OCI-LY1 (cell line): Measurements from ENCODE around the gene POLR2C.

Source experiments
- H2AFZ ChIP-seq: fragments of 200-600 bp; sonication (generic), shearing (Covaris generic); 2 replicates; pipeline ENCODE4 v1.6.0; 2014; ENCODE audit warnings: antibody characterized with exemption, mild to moderate bottlenecking, low read length
- H3F3A ChIP-seq: fragments of 200-600 bp; sonication (generic), shearing (Covaris generic); 2 replicates; pipeline ENCODE4 v1.6.0; 2014; ENCODE audit warnings: mild to moderate bottlenecking, antibody characterized with exemption, low read length, moderate library complexity; ENCODE audit not compliant: insufficient read depth
- H3K27ac ChIP-seq: fragments of 200-600 bp; sonication (generic); 2 replicates; pipeline ENCODE4 v1.5.1; 2014; ENCODE audit warnings: low read length, mixed run types, mild to moderate bottlenecking, low read depth; ENCODE audit not compliant: poor library complexity, severe bottlenecking
- H3K27me3 ChIP-seq: fragments of 200-600 bp; sonication (generic); 2 replicates; pipeline ENCODE4 v1.6.0; 2014; ENCODE audit warnings: antibody characterized with exemption, mild to moderate bottlenecking, low read length, moderate library complexity; ENCODE audit not compliant: insufficient read depth
- H3K36me3 ChIP-seq: fragments of 200-600 bp; sonication (generic); 2 replicates; pipeline ENCODE4 v1.6.1; 2014; ENCODE audit warnings: mild to moderate bottlenecking, antibody characterized with exemption, low read length, moderate library complexity, mixed read lengths; ENCODE audit not compliant: insufficient read depth
- H3K4me1 ChIP-seq: fragments of 200-600 bp; sonication (generic); 2 replicates; pipeline ENCODE4 v1.5.1; 2014; ENCODE audit warnings: mild to moderate bottlenecking, low read length, moderate library complexity; ENCODE audit not compliant: insufficient read depth, severe bottlenecking
- H3K4me2 ChIP-seq: fragments of 200-600 bp; sonication (generic), shearing (Covaris generic); 2 replicates; pipeline ENCODE4 v1.6.1; 2014; ENCODE audit warnings: low read length
- H3K4me3 ChIP-seq: fragments of 200-600 bp; sonication (generic); 2 replicates; pipeline ENCODE4 v1.5.1; 2014; ENCODE audit warnings: low read length, low read depth, mild to moderate bottlenecking, mixed read lengths; ENCODE audit not compliant: poor library complexity, severe bottlenecking
- H3K79me2 ChIP-seq: fragments of 200-600 bp; shearing (Covaris generic); 2 replicates; pipeline ENCODE4 v1.6.1; 2016; ENCODE audit warnings: mixed run types, low read length, mixed read lengths; ENCODE audit not compliant: insufficient read depth
- H3K9ac ChIP-seq: fragments of 200-600 bp; sonication (generic), shearing (Covaris generic); 2 replicates; pipeline ENCODE4 v1.6.1; 2014; ENCODE audit warnings: mild to moderate bottlenecking, low read length, mixed read lengths
- H3K9me2 ChIP-seq: fragments of 200-600 bp; sonication (generic), shearing (Covaris generic); 2 replicates; pipeline ENCODE4 v1.6.1; 2014; ENCODE audit warnings: low read depth, mild to moderate bottlenecking, low read length, mixed read lengths
- H3K9me3 ChIP-seq: fragments of 200-600 bp; shearing (Covaris generic); 2 replicates; pipeline ENCODE4 v1.6.1; 2014; ENCODE audit warnings: low read length, mixed read lengths
- H4K20me1 ChIP-seq: fragments of 200-600 bp; sonication (generic), shearing (Covaris generic); 2 replicates; pipeline ENCODE4 v1.6.0; 2016; ENCODE audit warnings: mild to moderate bottlenecking, low read length; ENCODE audit not compliant: insufficient read depth
- CTCF ChIP-seq: fragments of 200-600 bp; sonication (generic), shearing (Covaris generic); IDR thresholded peaks from 2 replicates; pipeline ENCODE4 v1.5.1; 2017; ENCODE audit warnings: mild to moderate bottlenecking, antibody characterized with exemption, low read length, moderate library complexity, mixed read lengths
- EZH2 ChIP-seq: fragments of 200-600 bp; sonication (generic), shearing (Covaris generic); IDR thresholded peaks from 2 replicates; pipeline ENCODE4 v1.8.0; 2017; ENCODE audit warnings: borderline replicate concordance, mixed run types, mild to moderate bottlenecking, antibody characterized with exemption, low read length, moderate library complexity, mixed read lengths

Gene POLR2C

GRCh38 chr16:57432505-57432904, 30.0 kb upstream of the POLR2C start:
- Histone ChIP-seq H3K36me3 (peaks cover 91% of the 10 kb centered on the region), H2AFZ (no peak overlapping the region), H3K9me3 (no peaks in the 10 kb centered on the region), H3F3A (no peaks in the 10 kb centered on the region), H4K20me1 (no peaks in the 10 kb centered on the region), H3K27ac (no peak overlapping the region), H3K4me1 (no peaks in the 10 kb centered on the region), H3K9me2 (no peaks in the 10 kb centered on the region), H3K79me2 (no peaks in the 10 kb centered on the region), H3K4me2 (no peak overlapping the region), H3K9ac (no peak overlapping the region), H3K4me3 (no peak overlapping the region), H3K27me3 (no peaks in the 10 kb centered on the region)
- TF ChIP-seq EZH2 (no peak), CTCF (no peak)

GRCh38 chr16:57432989-57433388, 29.5 kb upstream of the POLR2C start:
- H3K27ac ChIP-seq, result no peak overlapping the region

GRCh38 chr16:57434003-57434402, 28.5 kb upstream of the POLR2C start:
- no peak overlapping the region for H3K27ac ChIP-seq
- no peaks in the 10 kb centered on the region for H3F3A ChIP-seq
- no peaks in the 10 kb centered on the region for H3K9me2 ChIP-seq
- no peak overlapping the region for H3K4me3 ChIP-seq
- no peak overlapping the region for H2AFZ ChIP-seq
- H3K4me1 ChIP-seq, result no peaks in the 10 kb centered on the region
- H3K79me2 ChIP-seq, result no peaks in the 10 kb centered on the region
- H4K20me1 ChIP-seq, result no peaks in the 10 kb centered on the region
- no peak overlapping the region for H3K4me2 ChIP-seq
- TF ChIP-seq EZH2, result no peak
- TF ChIP-seq CTCF, result no peak
- H3K27me3 ChIP-seq, result no peaks in the 10 kb centered on the region
- H3K36me3 ChIP-seq, result peaks cover 91% of the 10 kb centered on the region
- H3K9me3 ChIP-seq, result no peaks in the 10 kb centered on the region
- H3K9ac ChIP-seq, result no peak overlapping the region

More at GRCh38 chr16:57432989-57433388, 29.5 kb upstream of the POLR2C start:
- H3K4me2 ChIP-seq, result no peak overlapping the region
- H3K9me2 ChIP-seq, result no peaks in the 10 kb centered on the region
- no peaks in the 10 kb centered on the region for H4K20me1 ChIP-seq
- no peaks in the 10 kb centered on the region for H3K4me1 ChIP-seq
- no peaks in the 10 kb centered on the region for H3K27me3 ChIP-seq
- no peak overlapping the region for H3K4me3 ChIP-seq
- H3K79me2 ChIP-seq, result no peaks in the 10 kb centered on the region
- no peak overlapping the region for H3K9ac ChIP-seq
- TF ChIP-seq CTCF, result no peak
- no peak for TF ChIP-seq EZH2
- H3F3A ChIP-seq, result no peaks in the 10 kb centered on the region
- H2AFZ ChIP-seq, result no peak overlapping the region
- peaks cover 91% of the 10 kb centered on the region for H3K36me3 ChIP-seq
- H3K9me3 ChIP-seq, result no peaks in the 10 kb centered on the region
